ENCODE results near the gene PKM.

Gene PKM

DNA sequence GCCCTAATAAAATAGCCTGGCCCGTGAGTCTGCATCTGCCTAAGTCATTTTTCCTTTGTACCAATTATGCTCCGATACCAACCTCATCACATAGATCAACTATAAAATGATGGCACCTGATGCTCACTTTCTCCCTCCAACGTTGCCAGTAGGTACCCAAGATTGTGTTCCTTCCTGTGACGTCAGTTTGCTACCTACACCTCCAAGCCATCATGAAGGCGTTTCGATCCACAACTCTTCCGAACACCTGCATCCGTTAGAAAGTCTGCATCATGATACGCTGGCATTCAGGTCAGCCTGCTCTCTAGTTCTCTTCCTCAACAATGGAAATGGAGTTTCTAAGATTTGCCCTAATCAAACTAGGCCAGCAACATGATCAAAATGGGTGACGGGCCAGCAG is 7.7 kb downstream of the PKM start:
- TF ChIP-seq GATA3 (IDR thresholded peaks at IDR 0.05; ENCODE audit: low read depth, low read length): no peak
- no peak for TF ChIP-seq GATA2 (IDR thresholded peaks at IDR 0.05; ENCODE audit: low read depth, low read length)

DNA sequence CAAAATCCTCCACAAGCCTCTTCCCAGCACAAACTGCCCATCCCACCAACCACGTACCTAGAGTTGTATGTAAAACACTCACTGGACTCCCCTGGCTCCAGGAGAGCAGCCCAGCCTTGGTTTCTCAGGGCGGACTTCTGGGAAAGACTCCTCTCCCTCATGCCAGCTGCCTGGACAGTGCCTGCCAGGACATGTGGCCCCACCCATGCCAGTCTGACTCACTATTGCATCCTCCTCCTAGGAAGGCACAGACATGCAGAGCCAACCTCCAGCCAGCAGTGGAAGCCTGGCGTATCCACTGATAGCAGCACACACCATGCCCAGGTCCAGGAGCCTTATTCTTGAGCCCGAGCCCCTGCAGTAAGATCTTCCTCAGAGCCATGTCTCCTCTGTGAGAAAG is 8.6 kb downstream of the PKM start:
- TF ChIP-seq GATA3 (IDR thresholded peaks at IDR 0.05; ENCODE audit: low read depth, low read length): no peak
- TF ChIP-seq GATA2 (IDR thresholded peaks at IDR 0.05; ENCODE audit: low read depth, low read length): no peak

DNA sequence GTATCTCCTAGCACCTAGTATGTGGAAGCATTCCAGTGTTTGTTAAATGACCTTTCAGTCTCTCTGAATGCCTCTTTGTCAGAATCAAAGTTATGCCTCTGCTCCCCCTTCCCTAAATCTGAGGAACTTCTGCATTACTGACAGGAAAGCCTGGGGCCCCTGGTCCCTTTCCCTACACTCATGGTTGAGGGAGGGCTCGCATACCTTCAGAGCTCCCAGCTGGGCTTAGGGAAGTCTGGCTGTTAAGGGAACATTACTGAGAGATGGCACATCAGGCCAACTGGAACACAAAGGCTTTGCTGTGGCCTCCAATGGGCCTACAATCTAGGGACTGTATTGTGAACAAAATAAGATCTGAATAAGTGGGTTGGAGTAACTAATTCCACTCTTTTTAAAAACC is 10.3 kb downstream of the PKM start:
- TF ChIP-seq GATA3 (IDR thresholded peaks at IDR 0.05; ENCODE audit: low read depth, low read length) (no peak), GATA2 (IDR thresholded peaks at IDR 0.05; ENCODE audit: low read depth, low read length) (no peak)

DNA sequence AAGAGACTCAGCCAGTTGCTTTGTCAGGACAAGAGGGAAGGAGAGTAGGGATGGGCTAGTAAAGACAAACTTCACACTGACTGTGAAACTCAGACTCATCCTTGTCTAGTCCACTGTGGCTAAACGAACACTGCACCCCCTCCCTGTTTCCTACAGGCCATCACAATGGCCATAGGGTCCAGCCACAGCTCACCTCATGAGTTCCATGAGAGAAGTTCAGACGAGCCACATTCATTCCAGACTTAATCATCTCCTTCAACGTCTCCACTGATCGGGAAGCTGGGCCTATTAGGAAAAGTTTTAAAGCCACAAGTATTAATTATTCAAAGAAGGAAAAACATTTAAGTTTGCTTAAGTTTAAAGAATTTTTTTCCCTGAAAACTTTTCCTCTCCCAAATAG is 13.8 kb downstream of the PKM start:
- TF ChIP-seq GATA2 (IDR thresholded peaks at IDR 0.05; ENCODE audit: low read depth, low read length) (no peak), GATA3 (IDR thresholded peaks at IDR 0.05; ENCODE audit: low read depth, low read length) (no peak)

DNA sequence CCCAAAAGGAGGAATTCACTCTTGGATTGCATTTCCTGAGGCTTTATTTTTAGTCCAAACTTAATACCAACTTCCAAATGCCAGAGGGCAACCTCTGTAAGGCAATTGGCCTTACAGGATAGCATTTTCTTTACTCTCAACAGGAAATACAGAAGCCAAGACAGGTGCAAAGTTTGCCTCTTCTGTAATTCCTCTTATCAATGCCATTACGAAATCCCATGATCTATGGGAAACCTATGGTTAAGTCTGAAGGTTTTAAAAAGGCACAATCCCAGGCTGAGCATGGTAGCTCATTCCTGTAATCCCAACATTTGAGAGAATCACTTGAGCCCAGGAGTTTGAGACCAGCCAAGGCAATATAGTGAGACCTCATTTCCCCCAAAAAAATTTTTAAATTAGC is 14.9 kb downstream of the PKM start:
- TF ChIP-seq GATA3 (IDR thresholded peaks at IDR 0.05; ENCODE audit: low read depth, low read length): no peak
- no peak for TF ChIP-seq GATA2 (IDR thresholded peaks at IDR 0.05; ENCODE audit: low read depth, low read length)

DNA sequence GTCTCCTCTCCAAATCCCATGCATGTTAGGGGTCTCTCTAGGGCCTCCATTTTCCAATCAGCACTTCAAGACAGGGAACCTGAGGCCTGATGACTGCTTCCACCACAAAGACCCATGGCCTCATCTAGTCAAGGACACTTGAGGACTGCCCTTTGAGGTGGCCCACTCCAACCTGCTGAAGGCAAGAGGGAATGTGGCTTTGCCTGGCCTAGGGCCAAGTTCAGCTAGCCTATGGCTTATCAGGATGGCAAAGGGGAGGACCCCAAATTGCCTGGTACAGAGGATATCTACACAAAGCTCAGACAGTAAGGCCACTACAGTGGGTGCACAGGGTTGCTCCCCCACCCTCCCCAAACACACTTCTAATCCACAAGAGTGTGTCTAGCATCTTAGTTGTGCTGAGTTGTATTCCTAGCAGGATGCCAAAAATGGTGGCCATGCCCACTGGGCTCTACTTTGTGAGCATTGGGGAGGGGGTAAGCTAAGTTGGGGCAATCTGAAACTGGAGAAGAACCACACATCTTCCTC is 23.4 kb downstream of the PKM start:
- TF ChIP-seq GATA3 (IDR thresholded peaks at IDR 0.05; ENCODE audit: low read depth, low read length) (no peak), GATA2 (IDR thresholded peaks at IDR 0.05; ENCODE audit: low read depth, low read length) (no peak)

DNA sequence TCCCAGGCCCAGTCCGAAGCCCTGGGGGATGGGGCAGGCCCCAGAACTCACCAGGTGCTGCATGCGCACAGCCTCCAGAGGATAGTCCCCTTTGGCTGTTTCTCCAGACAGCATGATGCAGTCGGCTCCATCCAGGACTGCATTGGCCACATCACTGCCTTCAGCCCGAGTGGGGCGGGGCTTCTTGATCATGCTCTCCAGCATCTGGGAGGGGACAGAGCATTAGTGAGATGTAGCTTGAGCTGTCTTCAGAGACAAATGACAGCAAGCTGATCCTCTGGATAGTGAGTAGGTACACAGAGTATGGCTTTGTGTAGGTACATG is 24.4 kb downstream of the PKM start:
- TF ChIP-seq GATA3 (IDR thresholded peaks at IDR 0.05; ENCODE audit: low read depth, low read length) (no peak), GATA2 (IDR thresholded peaks at IDR 0.05; ENCODE audit: low read depth, low read length) (no peak)

DNA sequence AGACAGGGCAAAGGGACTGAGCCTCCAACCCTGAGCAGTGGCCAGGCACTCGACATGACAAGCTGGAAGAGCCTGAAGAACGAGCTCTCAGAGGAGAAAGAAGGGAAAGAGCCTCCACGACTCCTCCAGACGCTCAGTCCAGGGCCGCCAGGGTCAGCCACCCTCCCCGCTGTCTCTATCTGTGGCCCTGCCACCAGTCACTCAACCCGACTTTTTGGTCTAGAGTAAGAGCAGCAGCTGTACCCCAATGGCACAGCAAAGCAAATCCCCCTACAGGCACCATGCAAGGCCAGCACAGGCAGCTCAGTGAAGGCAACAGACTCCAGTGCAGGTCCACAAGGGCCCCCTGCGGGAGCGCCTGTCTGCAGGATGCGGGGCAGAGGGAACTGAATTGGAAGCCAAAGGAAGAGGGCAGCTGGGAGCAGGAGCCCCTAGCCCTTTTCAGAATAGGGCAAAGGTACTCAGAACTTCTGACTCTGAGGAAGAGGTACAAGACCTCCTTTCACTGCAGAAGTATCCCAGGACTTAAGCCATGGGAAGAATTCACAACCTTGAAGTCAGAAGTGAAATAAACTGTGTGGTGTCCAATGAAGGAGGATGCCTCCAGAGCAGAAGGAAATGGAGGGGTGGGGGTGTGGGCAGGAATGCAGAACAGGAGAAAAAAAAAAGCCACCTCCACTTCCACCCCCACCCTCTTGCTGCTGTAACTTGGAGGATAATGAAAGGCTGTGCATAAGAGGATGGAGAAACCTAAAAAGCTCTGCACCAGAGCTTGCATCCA is 24.9 kb downstream of the PKM start:
- TF ChIP-seq GATA3 (IDR thresholded peaks at IDR 0.05; ENCODE audit: low read depth, low read length): no peak
- no peak for TF ChIP-seq GATA2 (IDR thresholded peaks at IDR 0.05; ENCODE audit: low read depth, low read length)

DNA sequence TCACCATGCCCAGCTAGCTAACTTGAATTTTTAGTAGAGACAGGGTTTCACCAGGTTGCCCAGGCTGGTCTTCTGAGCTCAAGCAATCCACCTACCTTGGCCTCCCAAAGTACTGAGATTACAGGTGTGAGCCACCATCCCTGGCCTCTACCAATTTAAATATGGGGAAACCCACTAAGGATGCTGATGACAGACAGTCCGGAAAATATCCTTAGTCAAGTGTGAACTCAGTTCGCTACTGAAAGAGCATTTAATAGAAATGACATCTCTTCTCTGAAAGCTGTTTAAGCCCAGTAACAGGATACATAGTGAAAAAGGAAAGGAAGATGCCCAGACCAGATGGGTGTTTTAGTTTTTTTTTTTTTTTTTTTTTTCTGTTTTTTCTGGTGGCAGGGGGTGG is 25.7 kb downstream of the PKM start:
- TF ChIP-seq GATA3 (IDR thresholded peaks at IDR 0.05; ENCODE audit: low read depth, low read length) (no peak), GATA2 (IDR thresholded peaks at IDR 0.05; ENCODE audit: low read depth, low read length) (no peak)

DNA sequence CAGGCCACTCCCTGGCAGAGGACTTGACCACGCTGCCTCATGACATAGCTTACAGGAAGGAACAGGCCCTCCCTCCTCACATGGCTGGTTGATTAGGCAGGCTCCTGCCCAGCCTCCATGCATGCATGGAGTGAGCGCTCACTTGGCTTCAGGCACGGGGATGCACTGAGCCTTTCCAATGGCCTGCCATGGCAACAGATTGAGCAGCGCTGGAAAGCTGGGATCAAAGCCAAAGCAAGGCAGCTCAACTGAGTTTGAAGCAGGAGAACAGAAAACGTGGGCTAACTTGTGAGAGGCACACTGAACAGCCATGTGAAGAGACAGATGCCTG is 27.5 kb downstream of the PKM start:
- TF ChIP-seq GATA3 (IDR thresholded peaks at IDR 0.05; ENCODE audit: low read depth, low read length) (no peak), GATA2 (IDR thresholded peaks at IDR 0.05; ENCODE audit: low read depth, low read length) (no peak)

DNA sequence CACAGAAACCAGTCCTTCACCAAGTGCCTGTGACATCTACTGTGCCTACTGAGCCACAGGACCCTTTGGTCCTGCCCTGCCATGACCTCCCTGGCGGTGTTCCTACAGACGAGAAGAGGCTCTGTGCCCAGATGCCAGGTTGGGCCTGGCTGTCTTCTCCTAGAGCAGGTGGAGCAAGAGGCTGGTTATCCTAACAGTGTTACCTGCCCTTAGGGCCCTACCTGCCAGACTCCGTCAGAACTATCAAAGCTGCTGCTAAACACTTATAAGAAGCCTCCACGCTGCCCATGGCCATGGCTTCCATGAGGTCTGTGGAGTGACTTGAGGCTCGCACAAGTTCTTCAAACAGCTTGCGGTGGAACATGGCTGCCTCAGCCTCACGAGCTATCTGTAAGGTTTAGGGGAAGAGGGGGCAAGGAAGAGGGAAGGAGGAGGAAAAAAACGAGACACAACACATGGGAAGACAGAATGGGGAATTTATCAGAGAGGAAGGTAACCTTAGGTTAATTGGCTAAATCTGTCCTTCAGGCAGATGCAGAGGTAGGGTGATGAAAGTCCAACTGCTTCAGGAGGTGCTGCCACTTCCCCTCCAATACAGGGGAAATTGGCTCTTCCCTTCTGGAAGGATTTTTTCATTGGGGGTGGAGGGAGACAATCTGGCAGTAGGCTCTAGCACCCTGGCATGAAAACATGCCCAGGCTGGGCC is 28.0 kb downstream of the PKM start:
- TF ChIP-seq GATA2 (IDR thresholded peaks at IDR 0.05; ENCODE audit: low read depth, low read length): no peak
- TF ChIP-seq GATA3 (IDR thresholded peaks at IDR 0.05; ENCODE audit: low read depth, low read length): no peak

DNA sequence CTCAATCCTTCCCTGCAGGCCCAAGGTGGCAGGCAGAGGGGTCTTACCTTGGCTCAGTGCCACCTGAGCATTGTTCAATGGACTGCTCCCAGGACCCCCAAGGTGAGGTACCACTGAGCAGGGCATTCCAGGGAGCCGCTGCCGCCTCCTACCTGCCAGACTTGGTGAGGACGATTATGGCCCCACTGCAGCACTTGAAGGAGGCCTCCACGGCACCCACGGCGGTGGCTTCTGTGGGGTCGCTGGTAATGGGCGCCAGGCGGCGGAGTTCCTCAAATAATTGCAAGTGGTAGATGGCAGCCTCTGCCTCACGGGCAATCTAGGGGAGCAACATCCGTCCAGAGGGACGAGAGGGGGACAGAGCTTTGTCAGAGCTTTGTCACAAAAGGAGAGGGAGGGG is 28.7 kb downstream of the PKM start:
- TF ChIP-seq GATA2 (IDR thresholded peaks at IDR 0.05; ENCODE audit: low read depth, low read length) (no peak), GATA3 (IDR thresholded peaks at IDR 0.05; ENCODE audit: low read depth, low read length) (no peak)

DNA sequence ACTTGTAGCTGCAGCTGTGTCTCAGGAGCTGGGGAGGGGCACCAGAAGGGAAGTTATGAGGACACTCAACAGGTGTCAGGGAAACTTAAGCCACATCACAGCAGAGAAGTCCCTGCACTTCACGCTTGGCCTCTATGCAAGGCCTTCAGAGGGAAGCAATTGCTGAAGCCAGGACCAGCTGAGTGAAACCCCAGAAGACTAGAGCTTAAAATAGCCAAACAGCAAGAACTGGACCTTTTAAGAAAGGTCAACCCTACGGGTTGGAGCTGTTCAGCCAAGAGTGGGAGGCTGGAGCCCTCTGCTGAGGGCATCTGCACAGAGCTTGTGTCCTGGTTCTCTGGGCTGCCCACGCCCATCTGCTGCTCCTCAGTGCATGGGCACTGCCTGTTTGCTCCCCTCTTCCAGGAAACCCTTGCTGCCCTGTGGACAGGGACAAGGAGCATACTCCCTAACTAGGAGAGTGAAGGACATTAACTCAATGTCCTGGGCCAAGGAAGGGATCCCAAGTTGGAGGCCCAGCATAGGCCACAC is 29.5 kb downstream of the PKM start:
- TF ChIP-seq GATA3 (IDR thresholded peaks at IDR 0.05; ENCODE audit: low read depth, low read length) (no peak), GATA2 (IDR thresholded peaks at IDR 0.05; ENCODE audit: low read depth, low read length) (no peak)

DNA sequence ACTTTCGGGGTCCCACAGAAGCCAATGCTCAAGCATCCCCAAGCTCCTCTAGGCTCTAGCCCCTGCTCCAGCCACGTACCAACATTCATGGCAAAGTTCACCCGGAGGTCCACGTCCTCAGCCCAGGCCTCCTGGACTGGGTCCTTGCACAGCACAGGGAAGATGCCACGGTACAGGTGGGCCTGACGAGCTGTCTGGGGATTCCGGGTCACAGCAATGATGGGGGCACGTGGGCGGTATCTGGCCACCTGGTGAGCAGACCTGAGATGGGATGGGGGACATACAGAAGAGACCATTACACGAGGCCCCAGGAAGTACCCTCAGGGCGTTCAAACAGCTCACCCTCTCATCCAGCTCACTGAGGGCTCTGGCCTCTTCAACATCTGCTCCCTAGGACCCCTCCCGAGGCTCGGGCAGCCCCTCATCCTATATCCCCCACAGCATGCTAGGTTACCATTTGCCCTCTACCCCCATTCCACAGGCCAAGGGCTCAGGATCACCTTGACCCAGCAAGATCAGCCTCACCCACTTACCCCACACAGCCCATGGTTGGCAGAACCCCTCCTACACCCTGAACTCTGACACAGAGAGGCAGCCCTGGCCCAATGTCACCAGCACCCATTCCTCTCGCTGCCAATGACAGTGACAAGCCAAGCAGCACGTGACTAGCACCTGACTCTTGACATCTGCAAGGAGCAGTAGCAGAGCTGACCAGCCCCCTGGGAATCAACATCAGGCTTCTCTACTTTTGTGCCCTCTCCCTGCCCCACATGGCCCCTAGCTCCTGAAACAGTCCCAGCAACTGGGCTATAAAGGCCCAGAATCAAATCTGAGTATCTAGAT is 30.4 kb downstream of the PKM start:
- TF ChIP-seq GATA2 (IDR thresholded peaks at IDR 0.05; ENCODE audit: low read depth, low read length) (no peak), GATA3 (IDR thresholded peaks at IDR 0.05; ENCODE audit: low read depth, low read length) (no peak)
